Left lobe of liver (tissue), 2 donors: ENCODE measurements around the gene IL20RB. TPM values are rescaled to one million over a fixed set of nuclear protein-coding genes. Genes with fewer than 3 reads are reported as not detected.
"Not testable (repeated sequence)": the region's sequence is repeated elsewhere in the genome, so short reads cannot be mapped to it uniquely, and the experiment has no call there.

Experiments
- ATAC-seq: fragments of 200-7000 bp; cut with Tn5 transposase; one replicate; pipeline ENCODE4 v1.9.1; 2020; ENCODE audit warnings: mild to moderate bottlenecking, moderate library complexity
- DNase-seq: peaks from one replicate; pipeline ENCODE4 v3.0.0-alpha.2; 2020; ENCODE audit warnings: low spot score
- total RNA-seq: library from RNA; stranded (reverse); gene quantifications from one replicate; pipeline ENCODE4 v1.2.1, GENCODE V29; 2021
- donor health status: DM: no; HTN: no; CAD: no; lungs with moderate emphysema.
- donor health status: DM: no; HTN: yes; CAD: no.

The IL20RB gene
- total RNA-seq, 1 donor from 2014 or later = 6.9 TPM

DNA sequence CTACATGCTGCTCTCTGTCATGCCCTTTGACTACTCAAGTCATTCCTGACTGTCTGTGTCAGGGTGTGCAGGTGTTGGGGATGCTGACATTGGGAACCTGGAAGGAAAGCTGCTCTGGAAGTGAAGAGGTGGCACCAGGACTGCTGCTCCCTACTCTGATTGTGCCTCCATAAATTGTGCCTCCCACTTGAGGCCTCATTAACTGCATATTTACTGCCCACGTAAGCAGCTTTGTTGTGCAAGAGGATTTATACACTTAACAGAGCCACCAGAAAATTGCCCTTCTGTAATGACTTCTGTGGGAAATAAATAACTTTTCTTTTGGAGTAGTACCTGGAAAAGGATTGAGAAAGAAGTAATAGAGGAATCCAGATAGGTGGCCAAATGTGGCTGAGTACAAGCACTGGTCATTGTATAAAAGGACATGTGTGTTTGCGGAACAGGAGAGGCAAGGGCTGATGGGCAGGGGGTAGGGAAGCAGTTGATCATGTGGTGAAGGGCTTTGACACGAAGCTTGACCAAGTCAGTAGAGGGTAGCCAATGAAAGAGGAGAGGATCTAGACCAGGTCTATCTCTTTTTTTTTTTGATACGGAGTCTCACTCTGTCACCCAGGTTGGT, 24.8 kb downstream of the IL20RB start:
- ATAC-seq (no peak), DNase-seq (no peak)

DNA sequence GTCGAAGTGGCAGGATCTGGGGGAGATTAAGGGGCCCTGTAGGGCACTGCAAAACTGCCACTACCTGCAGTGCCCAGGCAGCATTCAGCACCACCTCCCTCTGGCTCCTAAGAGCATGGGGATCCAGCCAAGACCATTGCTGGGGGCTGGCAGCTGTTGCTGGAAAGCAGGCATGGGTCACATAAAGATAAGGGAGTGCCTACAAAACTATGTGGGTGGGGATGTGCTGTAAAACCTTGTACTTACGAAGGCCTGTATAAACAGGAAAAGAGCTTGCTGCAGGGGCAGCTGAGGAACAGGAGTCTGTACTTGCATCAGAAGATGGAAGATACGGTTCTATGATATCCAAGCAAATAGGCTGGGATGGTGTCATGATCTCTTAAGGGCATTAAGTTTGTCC, 27.1 kb downstream of the IL20RB start:
- ATAC-seq (no peak), DNase-seq (no peak)

DNA sequence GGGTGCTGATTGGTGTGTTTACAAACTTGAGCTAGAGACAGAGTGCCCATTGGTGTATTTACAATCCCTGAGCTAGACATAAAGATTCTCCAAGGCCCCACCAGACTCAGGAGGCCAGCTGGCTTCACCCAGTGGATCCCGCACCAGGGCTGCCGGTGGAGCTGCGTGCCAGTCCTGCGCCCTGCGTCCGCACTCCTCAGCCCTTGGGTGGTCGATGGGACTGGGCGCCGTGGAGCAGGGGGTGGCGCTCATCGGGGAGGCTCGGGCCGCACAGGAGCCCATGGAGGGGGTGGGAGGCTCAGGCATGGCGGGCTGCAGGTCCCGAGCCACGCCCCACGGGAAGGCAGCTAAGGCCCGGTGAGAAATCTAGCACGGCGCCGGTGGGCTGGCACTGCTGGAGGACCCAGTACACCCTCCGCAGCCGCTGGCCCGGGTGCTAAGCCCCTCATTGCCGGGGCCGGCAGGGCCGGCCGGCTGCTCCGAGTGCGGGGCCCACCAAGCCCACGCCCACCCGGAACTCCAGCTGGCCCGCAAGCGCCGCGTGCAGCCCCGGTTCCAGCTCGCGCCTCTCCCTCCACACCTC, 29.7 kb downstream of the IL20RB start:
- DNase-seq, ATAC-seq: not testable (repeated sequence)

DNA sequence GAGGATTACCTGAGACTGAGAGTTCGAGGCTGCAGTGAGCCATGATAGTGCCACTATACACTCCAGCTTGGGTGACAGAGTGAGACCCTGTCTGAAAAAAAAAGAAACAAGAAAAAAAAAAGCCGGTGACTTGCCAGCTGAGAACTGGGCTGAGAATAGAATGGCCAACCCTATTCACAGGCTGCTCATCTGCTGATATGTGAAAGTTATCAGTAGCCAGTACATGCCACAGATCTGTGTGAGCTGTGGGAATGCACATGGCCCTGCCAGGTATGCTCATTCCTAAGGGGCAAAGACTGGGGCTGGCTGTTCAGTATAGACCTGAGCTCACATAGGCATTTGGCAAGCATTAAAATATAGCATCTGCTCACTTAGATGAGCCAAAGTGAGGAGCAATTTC, 30.9 kb downstream of the IL20RB start:
- DNase-seq = no peak
- ATAC-seq = no peak

DNA sequence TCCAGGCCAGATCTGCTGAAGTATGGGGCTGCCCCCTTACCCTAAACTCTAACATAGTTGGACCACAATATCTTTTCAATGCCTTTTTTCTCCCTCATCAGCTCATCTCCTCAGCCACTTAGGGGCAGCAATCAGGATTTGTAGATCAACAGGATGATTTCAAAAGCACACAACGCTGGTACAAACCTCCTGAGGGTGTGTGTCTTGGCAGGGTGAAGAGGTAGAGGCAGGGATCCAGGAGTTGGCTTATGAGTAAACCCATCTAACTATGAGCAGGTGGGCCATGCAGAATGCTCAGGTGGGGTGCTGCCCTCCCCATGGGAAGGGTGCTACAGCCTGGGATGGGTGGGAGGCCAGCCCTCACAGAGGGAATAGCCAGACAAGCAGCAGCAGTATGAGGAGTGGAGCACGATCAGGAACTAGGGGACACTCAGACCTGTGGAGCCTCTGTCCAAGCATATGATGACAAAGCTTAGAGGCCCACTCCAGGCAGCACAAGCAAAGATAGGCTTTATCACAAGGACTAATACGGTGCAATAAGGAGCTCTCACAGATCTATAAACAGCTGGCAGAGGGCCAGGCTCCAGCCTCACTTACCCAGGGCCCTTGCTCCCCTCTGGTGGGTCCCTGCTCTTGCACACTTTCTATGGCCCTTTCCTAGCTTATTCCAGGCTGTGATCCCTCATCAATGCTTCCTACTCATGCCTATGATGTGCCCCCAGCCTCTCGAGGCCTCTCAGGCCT, 32.2 kb downstream of the IL20RB start:
- no peak for DNase-seq
- ATAC-seq = no peak

DNA sequence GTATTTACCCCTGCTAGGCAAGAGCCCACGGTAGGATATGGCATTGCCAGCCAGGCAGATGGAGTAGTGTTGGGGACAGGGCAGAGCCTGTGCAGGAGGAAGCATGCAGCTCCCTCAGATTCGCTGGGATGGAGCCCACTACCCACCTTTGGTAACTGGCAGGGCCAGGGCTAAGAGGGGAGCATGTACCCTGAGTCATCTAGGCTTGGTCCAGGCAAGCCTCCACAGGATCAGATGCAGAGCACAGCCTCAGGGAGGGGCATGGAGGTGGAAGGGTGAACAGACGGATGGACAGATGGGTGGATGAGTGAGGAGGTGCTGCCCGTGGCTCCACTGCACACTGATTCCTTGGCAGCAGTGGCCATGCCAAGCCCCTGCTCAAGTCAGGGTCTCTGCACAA, 33.0 kb downstream of the IL20RB start:
- ATAC-seq = no peak
- DNase-seq = no peak

DNA sequence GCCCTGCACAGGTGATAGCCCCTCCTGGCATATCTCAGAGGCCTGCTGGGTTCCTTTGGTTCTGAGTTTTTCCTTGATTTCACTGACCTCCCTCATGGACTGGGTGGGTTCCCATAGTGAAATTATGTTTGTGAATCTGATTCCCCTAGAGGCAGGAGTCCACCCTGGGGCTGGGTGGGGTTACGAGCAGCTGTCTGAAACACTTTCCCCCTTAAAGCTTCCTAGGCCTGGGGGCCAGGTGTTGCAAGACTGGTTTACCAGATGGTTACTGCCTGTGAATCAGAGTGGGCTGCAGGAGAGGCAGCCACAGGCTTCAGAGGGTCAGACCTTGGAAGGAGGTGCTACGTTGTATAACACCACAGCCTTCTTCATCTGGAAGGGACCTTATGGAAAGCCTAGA, 34.3 kb downstream of the IL20RB start:
- DNase-seq = no peak
- no peak for ATAC-seq

DNA sequence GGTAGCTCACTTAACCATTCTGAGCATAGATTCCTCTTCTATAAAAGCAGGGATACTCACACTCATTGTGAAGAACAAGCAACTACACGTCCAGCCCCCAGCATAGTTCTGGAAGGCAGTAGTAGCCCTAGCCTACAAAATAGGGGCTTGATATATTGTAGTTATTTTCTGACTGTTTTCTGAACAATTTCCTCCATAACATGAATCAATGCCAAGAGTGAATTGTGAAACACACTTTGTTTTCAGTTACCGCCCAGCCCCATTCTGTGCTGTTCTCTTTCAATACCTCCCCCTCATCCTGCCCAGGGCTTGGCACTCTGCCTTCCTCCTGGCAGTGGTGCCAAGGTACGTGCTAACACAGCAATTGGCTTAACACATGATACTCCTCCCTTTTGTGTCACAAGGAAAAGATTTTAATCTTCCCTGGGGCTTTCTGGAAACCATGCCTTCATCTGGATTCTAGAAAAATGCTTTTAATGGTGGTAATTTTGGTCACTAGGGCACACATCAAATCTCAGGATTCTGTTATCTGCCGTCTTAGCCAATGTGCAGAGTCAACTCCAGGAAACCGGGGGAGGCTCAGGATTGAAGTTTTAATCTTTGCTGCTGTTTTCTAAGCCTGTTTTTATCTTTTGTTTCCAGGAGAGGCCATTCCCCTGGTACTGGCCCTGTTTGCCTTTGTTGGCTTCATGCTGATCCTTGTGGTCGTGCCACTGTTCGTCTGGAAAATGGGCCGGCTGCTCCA, 37.2 kb downstream of the IL20RB start:
- peak; percentile 94 for ATAC-seq
- DNase-seq = peak; percentile 90

DNA sequence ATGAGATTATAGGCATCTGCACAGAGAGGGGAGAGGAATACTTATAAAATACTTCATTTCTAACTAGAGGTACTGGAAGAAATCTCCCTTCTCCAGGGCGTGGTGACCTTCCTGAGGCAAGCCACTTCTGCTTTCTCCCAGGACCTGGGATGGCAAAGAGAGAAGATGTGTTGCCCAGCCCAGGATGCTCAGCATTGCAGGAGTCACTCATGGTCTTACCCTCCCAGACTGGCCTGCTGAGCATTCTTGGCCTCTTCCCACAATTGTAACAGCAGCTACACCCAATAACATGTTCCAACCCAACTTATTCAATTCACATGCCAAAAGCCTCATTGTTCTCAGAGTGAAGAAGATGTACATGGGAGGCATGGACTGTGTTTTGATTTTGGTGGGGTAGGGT, 37.9 kb downstream of the IL20RB start:
- DNase-seq (no peak), ATAC-seq (no peak)

DNA sequence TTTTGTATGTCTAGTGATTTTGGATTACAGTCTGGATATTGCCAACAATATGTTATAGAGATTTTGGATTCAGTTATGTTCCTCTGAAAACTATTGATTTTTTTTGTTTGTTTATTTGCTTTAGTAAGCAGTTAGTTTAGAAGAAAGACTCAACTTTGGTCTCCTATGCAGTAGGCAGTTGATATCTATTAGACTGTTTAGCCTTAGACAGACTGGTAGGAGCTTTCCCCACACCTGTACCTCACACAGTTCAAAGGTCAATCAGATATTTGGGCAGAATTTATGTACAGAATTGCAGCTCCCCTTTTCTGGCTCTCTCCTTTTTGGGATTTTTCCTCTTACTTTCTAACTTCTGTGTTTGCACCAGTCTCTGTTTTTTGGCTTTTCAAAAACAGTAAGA, 42.3 kb downstream of the IL20RB start:
- ATAC-seq (peak; percentile 45), DNase-seq (no peak)

DNA sequence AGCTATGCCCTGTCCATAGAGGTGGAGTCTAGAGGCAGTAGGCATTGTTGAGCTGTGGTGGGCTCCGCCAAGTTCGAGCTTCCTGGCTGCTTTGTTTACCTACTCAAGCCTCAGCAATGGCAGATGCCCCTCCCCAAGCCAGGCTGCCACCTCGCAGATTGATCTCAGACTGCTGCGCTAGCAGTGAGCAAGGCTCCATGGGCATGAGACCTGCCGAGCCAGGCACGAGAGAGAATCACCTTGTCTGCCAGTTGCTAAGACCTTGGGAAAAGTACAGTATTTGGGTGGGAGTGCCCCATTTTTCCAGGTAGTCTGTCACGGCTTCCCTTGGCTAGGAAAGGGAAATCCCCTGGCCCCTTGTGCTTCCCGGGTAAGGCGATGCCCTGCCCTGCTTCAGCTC, 49.6 kb downstream of the IL20RB start:
- not testable (repeated sequence) for ATAC-seq, DNase-seq

DNA sequence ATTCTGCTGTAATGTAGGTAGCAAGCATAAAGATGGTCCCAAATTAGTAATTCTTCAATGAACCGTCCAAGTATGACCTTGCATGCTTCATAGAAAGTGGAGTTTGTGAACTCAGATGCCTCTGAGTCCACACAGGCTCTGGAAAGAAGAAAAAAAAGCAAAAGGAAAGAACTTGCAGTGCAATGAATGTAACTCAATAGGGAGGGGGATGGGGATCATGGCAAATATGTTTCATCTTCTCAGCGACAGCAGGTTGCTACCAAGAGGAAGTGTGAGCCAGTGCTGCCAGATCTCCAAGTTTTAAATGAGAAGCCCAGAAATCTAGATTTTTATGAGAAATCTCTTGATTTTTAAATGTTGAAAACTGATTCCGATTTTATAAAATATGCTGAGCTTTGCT, 50.3 kb downstream of the IL20RB start:
- DNase-seq = no peak

DNA sequence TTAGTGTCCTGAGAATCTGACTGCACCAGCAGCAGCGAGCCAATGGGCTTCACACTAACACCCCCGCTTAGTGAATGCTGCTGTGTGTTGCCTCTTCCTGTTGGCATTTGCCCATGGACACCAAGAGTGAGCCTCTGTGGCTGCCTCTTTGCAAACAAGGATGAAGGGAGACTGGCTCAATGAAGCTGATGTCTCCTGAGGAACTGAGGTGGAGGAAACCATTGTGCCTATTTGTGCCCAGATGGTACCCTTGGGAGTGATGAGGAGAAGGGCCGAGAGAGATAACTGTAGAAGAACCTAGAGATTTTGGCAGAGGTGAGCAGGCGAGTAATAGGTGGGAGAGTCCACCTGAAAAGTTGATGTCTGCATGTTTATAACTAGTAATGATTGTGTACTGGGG, 51.2 kb downstream of the IL20RB start:
- DNase-seq = no peak
- ATAC-seq = no peak

More for the DNA sequence above, 50.3 kb downstream of the IL20RB start:
- ATAC-seq = no peak

DNA sequence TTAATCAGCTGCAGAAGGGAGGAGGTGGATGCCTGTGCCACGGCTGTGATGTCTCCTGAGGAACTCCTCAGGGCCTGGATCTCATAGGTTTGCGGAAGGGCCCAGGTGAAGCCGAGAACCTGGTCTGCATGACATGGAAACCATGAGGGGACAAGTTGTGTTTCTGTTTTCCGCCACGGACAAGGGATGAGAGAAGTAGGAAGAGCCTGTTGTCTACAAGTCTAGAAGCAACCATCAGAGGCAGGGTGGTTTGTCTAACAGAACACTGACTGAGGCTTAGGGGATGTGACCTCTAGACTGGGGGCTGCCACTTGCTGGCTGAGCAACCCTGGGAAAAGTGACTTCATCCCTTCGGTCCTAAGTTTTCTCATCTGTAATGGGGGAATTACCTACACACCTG, 52.4 kb downstream of the IL20RB start:
- ATAC-seq (no peak), DNase-seq (no peak)

DNA sequence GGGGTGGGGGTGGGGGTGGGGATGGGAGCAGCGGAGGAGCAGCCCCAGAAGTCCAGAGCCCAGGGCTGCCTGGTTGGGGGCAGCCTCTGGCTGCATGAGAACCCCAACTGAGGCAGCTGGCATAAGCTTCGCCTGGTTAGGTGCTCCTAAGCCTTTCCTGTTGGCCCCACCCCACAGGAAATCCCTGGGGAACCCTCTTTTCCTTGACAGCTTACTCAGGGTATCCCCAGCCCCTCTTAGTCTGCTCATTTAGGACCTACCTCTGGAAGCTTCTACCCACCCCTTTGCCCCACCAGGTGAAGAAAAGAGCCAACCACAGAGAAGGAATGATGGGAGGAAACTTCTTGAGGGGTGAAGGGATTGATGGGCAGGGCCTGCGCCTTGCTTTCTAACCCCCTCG, 53.4 kb downstream of the IL20RB start:
- DNase-seq (no peak), ATAC-seq (no peak)

DNA sequence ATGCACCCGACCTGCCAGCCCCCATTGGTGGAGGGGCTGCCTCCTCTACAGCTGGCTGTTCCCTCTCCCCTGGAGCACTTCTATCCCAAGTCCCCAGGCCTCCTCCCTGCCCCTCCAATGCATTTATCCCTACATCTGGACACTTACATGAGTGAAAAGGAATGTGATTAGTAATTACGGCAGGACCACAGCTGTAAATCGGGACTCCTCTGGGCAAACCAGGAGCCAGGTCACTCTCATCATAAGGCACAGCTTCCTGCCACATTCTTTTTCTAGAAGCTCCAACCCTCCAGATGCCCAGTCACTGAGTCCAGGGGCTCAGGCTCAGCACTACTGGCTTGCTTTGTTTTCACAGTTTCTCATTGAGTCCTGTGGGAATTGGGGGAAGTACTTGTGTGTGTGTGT, 54.3 kb downstream of the IL20RB start:
- ATAC-seq (no peak), DNase-seq (no peak)

DNA sequence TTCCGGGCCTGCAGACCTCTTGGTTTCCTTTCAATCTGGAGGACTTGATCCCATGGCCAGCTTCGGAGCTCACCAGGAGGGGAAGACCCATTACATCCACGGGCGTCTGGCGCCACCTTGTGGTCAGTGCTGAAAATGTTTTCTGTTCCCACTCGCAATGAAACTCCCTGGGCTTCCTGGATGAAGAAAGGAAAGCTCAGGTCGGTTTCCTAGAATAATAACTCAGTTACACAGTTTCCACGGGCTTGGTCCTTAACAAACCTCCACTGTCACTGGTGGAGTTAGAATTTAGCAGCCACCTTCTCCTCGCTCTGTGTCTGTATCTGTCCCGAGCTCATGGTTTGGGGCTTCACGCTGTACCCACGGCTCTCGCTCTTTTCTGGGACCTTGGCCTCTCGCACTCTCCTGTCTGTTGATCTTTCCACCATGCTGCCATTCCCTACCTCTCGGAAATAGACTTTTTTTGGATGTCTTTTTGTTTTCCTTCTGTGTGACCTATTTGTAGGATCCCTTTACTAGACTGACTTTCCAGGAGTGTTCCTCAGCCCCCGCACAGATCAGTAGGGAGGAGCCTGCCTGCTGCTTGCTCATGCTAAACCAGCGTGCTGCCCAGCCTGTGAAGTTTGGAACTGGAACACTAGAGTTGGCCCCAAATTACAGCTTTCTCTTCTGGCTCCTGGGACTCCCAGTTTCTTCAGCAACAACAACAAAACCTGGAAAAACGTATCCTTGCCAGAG, 56.3 kb downstream of the IL20RB start:
- ATAC-seq (peak; percentile 95), DNase-seq (peak; percentile 92)

DNA sequence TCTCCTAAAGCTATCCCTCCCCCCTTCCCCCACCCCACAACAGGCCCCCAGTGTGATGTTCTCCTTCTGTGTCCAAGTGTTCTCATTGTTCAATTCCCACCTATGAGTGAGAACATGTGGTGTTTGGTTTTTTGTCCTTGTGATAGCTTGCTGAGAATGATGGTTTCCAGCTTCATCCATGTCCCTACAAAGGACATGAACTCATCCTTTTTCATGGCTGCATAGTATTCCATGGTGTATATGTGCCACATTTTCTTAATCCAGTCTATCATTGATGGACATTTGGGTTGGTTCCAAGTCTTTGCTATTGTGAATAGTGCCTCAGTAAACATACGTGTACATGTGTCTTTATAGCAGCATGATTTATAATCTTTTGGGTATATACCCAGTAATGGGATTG, 59.5 kb downstream of the IL20RB start:
- not testable (repeated sequence) for ATAC-seq, DNase-seq

DNA sequence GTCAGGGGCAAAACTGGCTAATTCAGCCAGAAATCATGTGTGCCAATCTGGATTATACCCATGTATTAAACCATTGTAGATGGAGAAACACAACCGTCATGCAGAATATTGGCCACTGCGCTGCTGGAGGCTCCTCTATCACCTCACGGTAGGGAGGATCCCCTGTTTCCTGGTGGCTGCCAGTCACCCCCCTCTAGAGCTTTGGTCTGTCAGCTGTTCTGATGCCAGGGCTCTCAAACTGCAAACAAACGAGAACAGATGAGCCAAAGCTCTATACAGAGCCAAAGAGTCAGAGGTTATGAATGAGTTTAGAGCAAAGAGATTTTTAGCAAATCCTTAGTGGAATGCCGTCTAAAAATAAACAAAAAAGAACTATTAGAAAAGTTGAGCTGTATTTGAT, 62.5 kb downstream of the IL20RB start:
- ATAC-seq (peak; percentile 80), DNase-seq (peak; percentile 89)

DNA sequence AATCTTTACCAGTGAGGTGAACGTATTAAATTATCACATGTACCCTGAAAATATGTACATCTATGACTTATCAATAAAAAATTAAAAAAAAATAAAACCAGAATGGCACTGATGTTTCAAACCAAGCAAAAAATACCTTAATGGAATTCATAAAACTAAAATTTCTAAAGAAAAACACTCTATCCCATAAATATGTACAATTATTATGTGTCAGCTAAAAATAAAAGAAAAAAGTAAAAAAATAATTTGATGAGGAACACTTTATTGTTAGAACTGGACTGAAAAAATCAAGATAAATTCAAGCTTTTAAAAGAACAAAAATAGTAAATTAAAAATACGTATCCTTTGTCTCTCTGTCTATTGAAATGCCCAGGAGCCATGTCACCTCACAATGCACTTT, 63.1 kb downstream of the IL20RB start:
- DNase-seq (no peak), ATAC-seq (no peak)

DNA sequence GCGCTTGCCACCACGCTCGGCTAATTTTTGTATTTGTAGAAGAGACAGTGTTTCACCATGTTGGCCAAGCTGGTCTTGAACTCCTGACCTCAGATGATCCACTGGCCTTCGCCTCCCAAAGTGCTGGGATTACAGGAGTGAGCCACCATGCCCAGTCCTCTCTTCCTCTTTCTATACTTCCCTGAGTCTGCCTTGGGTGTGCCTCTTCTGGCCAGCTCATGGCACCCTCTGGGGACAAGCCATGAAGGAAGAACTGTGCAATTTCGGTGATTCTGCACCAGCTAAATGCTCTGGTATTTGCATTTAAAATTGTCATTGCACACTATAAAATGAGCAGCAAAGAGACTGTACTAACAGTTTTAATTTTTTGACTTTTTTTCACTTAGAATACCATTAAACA, 66.6 kb downstream of the IL20RB start:
- no peak for ATAC-seq
- DNase-seq = no peak
